Measurements from ENCODE around the gene ADAMTS1.

- TF ChIP-seq, protein P1, sequence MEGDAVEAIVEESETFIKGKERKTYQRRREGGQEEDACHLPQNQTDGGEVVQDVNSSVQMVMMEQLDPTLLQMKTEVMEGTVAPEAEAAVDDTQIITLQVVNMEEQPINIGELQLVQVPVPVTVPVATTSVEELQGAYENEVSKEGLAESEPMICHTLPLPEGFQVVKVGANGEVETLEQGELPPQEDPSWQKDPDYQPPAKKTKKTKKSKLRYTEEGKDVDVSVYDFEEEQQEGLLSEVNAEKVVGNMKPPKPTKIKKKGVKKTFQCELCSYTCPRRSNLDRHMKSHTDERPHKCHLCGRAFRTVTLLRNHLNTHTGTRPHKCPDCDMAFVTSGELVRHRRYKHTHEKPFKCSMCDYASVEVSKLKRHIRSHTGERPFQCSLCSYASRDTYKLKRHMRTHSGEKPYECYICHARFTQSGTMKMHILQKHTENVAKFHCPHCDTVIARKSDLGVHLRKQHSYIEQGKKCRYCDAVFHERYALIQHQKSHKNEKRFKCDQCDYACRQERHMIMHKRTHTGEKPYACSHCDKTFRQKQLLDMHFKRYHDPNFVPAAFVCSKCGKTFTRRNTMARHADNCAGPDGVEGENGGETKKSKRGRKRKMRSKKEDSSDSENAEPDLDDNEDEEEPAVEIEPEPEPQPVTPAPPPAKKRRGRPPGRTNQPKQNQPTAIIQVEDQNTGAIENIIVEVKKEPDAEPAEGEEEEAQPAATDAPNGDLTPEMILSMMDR (tag by site-specific recombination; IDR thresholded peaks at IDR 0.05): no peak
- TF ChIP-seq ZNF350 (tag by site-specific recombination; IDR thresholded peaks at IDR 0.05): no peak
Observed at GRCh38 chr21:26835027-26835713, 10.0 kb downstream of the ADAMTS1 start.

Data from HEK293 (cell line).